Activated CD8-positive, alpha-beta memory T cell treated with anti-CD3 and anti-CD28 coated beads for 36 hours (primary cell): ENCODE measurements around the gene IGSF9B. TPM values are rescaled to one million over a fixed set of nuclear protein-coding genes. Genes with fewer than 3 reads are reported as not detected.
"Not testable (repeated sequence)": the region's sequence is repeated elsewhere in the genome, so short reads cannot be mapped to it uniquely, and the experiment has no call there.

Experiments used
- CTCF ChIA-PET: fragments of 350-600 bp; sonication (Branson Sonifier 250); formaldehyde crosslinking; loops from one replicate; lab custom pipeline; 2021; ENCODE audit warnings: antibody characterized with exemption; lab: Charles Lee
- POLR2A ChIA-PET: fragments of 350-600 bp; sonication (Branson Sonifier 250); formaldehyde crosslinking; loops from one replicate; lab custom pipeline; 2021; ENCODE audit warnings: antibody characterized with exemption; lab: Charles Lee
- total RNA-seq, 2 experiments: library from RNA; stranded (reverse); gene quantifications; one replicate each; pipeline ENCODE4 v1.2.3, GENCODE V29; 2021

The IGSF9B gene, protein sequence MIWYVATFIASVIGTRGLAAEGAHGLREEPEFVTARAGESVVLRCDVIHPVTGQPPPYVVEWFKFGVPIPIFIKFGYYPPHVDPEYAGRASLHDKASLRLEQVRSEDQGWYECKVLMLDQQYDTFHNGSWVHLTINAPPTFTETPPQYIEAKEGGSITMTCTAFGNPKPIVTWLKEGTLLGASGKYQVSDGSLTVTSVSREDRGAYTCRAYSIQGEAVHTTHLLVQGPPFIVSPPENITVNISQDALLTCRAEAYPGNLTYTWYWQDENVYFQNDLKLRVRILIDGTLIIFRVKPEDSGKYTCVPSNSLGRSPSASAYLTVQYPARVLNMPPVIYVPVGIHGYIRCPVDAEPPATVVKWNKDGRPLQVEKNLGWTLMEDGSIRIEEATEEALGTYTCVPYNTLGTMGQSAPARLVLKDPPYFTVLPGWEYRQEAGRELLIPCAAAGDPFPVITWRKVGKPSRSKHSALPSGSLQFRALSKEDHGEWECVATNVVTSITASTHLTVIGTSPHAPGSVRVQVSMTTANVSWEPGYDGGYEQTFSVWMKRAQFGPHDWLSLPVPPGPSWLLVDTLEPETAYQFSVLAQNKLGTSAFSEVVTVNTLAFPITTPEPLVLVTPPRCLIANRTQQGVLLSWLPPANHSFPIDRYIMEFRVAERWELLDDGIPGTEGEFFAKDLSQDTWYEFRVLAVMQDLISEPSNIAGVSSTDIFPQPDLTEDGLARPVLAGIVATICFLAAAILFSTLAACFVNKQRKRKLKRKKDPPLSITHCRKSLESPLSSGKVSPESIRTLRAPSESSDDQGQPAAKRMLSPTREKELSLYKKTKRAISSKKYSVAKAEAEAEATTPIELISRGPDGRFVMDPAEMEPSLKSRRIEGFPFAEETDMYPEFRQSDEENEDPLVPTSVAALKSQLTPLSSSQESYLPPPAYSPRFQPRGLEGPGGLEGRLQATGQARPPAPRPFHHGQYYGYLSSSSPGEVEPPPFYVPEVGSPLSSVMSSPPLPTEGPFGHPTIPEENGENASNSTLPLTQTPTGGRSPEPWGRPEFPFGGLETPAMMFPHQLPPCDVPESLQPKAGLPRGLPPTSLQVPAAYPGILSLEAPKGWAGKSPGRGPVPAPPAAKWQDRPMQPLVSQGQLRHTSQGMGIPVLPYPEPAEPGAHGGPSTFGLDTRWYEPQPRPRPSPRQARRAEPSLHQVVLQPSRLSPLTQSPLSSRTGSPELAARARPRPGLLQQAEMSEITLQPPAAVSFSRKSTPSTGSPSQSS (N-terminal part only)
- 10 to 100 TPM; 20.0 to 23.1 TPM for total RNA-seq

DNA sequence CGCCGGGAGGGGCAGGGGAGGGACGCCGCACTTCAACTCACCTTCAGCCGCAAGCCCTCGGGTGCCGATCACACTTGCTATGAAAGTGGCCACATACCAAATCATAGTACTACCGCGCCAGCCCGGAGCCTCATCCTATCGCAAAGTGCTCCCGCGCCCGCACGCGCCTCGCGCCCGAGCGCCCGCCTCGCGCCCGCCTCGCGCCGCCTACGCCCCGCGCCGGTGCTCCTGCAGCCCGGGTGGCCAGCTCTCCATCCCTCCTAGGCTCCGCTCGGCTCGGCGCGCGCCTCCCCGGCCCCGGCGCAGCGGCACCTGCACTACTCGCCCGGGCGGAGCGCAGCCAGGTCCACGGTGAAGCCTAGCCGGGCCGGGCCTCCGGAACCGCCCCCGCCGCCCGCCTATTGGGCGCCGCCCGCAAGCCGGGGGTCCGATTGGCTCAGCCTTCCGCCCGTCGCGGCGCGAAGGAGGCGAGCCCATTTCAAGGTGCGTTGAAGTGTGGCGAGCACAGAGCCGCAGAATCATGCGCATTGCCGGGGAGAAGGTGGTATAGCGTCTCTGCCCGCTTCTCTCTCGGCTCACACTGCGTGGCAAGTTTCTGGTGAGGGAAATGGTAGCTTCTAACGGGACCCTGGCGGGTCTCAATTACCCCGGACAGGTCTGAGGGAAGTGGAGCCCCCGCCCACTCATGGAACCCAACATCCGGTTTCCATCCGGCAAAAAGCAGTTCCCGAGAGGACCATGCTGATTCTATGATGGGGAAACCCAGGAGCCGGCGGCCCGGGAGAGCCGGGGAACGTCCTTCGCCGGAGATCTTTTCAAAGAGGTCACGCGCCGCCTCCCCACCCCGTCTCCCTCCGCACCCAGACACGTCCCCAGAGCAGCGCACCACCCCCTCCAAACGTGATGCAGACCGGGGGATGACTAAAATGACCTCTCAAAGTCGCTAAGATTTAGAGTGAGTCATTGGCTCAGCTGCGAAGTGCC is at the start of gene IGSF9B:
Gene IGSF9B (minus strand): TSS at position 319 of the 984 bp plus-strand sequence. CDS start 214 bp downstream, at position 105.
- ChIA-PET CTCF (interaction anchor here (3.5 to 3.8 kb wide), 2 partner anchors 9 to 29 kb away, joined by 12 to 20 read pairs; no protein-coding TSS in a partner anchor), POLR2A (interaction anchor here (1.0 to 2.8 kb wide), 2 partner anchors 10 to 12 kb away, joined by 3 to 15 read pairs; no protein-coding TSS in a partner anchor)

DNA sequence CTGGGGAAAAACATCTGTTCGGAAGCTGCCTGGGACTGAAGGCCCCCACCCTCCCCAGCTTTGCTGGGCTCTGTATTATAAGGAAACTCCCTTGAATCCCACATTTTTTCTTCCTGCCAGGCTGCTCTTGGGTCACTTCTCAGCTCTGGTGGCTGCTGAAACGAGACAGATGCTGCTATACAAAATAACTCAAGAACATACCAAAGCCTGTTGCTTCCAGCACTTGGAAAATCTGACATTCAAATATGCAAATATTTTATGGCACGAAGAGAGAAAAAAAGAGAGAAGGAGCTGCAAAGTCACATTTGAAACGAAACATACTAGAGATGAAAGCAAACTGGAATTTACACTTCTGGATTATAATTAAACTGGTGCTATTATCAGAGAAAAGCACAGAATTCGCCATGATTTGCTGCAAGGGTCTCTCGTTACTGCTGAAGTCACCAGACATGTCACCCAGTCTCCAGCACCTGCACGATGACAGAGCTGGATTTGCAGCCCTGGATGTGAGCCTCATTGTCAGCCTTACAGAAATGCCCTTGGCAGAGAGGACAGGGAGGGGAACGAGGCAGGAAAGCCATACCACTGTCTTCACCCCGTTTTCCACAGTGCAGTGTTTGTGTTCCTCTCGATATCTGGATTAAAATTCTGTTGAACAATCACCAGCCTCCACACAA is 47.9 kb upstream of the IGSF9B start:
- ChIA-PET POLR2A (no interaction called here), CTCF (no interaction called here)

DNA sequence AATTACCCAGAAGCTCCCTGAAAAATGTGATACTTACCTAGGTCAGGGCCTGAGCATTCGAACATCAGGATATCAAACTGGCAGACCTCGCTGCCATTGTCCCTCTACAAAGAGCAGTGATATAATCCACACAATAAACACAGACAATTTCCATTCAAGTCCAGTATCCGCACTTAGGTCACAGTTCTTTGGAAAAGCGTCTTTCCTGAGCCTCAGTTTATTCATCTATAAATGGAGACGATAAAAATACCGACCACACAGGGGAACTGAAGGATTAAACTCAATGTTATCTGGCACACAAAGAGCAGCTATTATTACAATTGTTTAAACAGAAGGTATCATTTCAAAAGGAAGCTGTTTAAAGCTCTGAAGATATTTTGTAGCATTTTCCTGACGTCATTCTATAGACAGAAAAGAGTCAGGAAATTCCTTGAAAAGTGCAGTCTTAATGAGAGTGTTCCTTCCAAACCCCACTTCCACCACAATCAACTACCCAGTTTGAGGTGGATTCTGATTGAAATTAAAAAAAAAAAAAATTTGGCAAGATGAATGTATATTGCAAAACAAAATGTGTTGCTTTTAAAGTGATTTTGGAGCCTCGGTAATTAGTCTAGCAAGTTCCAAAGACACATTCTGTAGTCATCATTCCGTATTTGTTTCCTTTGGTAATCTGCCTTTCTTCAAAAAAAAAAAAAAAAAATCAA is 47.2 kb upstream of the IGSF9B start:
- ChIA-PET POLR2A (no interaction called here), CTCF (no interaction called here)

DNA sequence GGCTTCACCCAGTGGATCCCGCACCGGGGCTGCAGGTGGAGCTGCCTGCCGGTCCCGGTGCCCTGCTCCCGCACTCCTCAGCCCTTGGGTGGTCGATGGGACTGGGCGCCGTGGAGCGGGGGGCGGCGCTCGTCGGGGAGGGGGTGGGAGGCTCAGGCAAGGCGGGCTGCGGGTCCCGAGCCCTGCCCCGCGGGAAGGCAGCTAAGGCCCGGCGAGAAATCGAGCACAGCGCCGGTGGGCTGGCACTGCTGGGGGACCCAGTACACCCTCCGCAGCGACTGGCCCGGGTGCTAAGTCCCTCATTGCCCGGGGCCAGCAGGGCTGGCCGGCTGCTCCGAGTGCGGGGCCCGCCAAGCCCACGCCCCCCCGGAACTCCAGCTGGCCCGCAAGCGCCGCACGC is 46.1 kb upstream of the IGSF9B start:
- CTCF ChIA-PET, POLR2A ChIA-PET: not testable (repeated sequence)

DNA sequence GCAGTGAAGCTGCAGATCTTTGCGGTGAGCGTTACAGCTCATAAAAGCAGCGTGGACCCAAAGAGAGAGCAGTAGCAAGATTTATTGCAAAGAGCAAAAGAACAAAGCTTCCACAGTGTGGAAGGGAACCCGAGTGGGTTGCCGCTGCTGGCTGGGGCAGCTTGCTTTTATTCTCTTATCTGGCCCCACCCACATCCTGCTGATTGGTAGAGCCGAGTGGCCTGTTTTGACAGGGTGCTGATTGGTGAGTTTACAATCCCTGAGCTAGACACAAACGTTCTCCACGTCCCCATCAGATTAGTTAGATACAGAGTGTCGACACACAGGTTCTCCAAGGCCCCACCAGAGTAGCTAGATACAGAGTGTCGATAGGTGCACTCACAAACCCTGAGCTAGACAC is 45.6 kb upstream of the IGSF9B start:
- POLR2A ChIA-PET, CTCF ChIA-PET: not testable (repeated sequence)

DNA sequence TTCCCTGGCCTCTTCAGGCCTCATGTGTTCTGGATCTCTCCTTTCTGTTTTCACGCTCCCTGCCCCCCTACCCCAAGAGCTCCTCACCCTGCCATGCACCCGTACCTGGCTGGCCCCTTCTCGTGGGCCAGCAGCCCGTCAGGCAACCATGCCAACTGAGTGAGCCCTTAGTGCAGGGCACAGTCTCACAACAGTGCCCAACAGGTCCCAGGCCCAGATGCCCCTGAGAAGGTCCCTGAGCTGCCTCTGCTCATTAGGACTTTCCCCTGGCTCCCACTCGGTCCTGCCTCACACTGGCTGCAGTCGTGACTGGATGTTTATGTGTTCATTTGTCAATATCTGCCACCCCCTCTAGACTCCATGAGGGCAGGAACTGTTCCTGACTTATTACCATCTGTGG is 44.8 kb upstream of the IGSF9B start:
- ChIA-PET POLR2A (no interaction called here), CTCF (no interaction called here)

DNA sequence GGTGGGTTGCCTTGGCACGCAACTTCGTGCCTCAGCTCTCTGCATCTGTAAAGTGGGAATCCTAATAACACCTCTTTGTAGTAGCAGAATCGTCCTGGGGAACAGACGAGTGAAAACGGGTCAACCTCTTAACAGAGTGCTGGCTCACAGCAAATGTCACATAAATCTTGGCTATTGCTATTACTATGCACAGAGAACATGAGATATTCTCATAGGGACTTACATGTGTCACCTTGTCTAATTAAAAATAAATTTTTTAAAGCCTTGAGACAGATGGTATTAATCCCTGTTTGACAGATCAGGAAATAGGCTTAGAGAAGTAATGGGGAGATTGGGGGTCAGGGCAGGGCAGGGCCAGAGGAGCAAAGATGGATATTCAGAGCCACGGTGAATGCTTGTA is 44.3 kb upstream of the IGSF9B start:
- ChIA-PET POLR2A (no interaction called here), CTCF (no interaction called here)

DNA sequence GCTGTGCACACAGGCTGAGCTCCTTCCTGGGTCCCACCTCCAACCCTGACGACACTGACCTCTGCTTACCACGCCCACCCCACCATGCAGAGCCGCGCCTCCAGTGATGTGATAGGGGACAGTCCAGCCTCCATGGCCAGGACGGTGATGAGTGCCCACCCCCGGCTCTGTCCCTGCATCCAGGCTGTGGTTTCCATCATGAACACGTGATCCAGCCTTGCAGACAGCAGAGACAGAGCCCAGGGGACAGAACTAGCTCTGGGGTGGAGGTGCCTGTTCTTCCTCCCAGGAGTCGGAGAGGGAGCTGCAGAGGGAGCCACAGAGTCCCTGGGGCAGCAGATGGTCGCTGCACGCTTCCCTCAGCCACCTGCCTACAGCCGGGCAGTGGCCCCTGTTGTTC is 42.6 kb upstream of the IGSF9B start:
- ChIA-PET CTCF (no interaction called here), POLR2A (no interaction called here)

DNA sequence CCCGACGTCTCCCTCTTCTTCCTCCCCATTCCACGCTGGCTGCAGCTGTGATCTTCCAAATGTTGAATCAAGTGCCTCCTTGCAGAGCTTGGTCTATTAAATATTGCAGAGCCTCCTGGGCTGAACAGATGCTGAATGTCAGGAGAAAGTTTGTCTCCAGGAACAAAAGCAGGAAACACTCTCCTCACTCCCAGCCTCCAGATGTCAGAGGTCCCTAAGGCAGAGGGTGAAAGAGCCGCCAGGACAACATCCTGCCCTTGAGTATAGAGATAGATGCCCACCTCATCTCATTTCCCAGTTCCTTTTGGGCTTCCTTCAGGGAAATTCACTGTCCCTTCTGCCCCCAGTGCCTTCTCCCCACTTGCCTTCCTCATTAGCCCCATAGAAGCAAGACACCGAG is 40.8 kb upstream of the IGSF9B start:
- CTCF ChIA-PET, result no interaction called here
- POLR2A ChIA-PET, result no interaction called here

DNA sequence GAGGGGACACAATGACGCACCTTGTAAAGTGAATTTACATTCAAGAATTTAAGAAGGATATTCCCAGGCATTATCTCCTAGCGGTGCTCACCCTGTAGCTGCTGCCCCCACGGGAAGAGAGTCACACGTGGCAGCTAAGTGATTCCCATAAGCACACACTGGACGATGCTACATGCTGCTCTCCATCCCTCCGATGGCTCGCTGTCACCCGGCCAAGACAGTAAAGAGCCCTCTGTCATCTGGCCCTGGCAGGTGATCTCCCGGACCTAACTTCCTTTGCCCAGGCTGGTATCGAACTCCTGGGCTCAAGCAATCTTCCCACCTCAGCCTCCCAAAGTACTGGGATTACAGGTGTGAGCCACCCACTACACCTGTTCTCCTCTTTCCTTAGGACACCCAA is 39.9 kb upstream of the IGSF9B start:
- CTCF ChIA-PET, result no interaction called here
- POLR2A ChIA-PET, result no interaction called here

DNA sequence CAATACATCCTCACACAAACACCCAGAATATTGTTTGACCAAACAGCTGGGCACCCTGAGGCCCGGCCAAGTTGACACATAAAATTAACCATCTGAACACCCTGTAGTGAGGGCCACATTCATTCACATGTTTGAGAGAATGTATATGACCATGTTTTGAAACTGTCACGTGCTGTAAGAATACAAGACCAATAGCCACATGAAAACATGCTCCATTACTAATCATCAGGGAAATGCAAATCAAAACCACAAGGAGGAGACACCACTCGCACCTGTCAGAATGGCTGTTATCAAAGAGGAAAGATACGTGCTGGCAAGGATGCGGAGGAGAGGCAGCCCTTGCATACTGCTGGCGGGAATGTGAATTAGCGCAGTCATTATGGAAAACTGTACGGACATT is 38.3 kb upstream of the IGSF9B start:
- POLR2A ChIA-PET, result no interaction called here
- CTCF ChIA-PET, result no interaction called here

DNA sequence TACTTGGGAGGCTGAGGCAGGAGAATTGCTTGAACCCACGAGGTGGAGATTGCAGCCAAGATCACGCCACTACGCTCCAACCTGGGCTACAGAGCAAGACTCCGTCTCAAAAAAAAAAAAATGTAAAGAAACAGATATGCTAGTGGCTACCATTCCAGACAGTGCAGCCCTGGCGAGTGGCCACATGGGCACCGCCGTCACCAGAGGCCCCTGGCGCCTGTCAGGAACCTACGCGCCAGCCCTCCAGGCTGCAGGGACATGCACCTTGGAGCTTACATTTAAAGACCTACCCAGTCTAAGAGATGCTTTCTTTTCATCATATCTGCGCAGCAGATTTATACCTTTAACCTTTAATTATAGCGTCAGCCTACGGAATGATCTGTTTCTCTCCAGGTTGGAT is 37.2 kb upstream of the IGSF9B start:
- ChIA-PET POLR2A (no interaction called here), CTCF (no interaction called here)

DNA sequence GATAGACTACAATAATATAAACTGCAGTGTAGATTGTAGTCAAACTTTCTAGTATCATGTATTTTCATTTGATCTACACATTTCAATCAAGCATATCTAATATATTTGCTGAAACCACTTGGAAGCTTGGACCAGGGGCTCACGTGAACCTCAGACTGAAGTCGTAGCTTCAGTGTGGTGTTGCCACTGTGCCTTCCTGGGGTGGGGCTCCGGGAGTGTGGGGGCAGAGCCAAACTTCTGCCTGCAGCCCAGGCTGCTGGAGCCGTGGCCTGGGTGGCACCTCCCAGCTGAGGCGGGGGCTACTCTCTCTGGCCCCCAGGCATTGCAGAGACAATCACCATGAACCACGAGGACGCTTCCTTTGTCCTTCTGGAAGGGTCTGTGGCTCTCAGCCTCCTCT is 36.3 kb upstream of the IGSF9B start:
- ChIA-PET POLR2A (no interaction called here), CTCF (interaction anchor here (0.6 kb wide), 1 partner anchor 144 kb away, joined by 3 read pairs; no protein-coding TSS in a partner anchor)

DNA sequence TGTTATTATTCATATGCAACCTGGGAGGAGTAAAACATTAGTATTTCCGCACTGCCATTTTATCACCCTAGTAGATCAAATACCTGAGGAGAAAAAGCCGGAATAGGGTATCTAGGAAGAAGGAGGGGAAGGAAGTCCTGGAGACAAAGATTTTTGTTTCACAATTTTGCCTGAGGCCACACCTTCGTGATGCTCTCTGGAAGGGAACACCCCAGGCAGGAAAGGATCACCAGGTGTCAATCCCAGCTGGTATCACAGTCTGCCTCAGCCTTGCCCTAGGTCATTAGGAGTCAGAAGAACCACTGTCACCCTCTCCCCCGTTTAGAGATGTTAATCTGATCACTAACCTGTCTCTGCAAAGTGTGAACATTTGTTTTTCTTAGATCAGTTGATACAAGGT is 35.4 kb upstream of the IGSF9B start:
- CTCF ChIA-PET, result no interaction called here
- POLR2A ChIA-PET, result no interaction called here

DNA sequence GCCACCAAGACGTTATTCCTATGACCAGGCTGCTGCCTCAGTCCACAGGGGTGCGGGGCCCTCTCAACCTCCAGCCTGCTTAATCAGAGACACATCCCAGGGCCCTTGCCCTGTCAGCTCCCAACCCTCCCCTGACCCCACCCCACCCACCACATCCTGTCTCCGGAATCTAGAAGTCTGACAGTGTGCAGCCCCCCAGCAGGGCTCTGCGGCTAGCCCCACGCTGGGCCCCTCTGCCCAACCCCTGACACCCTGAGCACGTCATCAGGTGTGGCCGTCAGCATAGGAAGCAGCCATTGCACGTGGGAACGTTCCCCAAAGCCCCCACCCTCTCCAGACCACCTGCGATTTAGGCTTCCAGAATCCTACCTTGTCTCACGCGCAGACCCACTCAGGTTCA is 34.3 kb upstream of the IGSF9B start:
- ChIA-PET CTCF (no interaction called here), POLR2A (interaction anchor here (0.5 kb wide), 1 partner anchor 278 kb away, joined by 3 read pairs; no protein-coding TSS in a partner anchor)

DNA sequence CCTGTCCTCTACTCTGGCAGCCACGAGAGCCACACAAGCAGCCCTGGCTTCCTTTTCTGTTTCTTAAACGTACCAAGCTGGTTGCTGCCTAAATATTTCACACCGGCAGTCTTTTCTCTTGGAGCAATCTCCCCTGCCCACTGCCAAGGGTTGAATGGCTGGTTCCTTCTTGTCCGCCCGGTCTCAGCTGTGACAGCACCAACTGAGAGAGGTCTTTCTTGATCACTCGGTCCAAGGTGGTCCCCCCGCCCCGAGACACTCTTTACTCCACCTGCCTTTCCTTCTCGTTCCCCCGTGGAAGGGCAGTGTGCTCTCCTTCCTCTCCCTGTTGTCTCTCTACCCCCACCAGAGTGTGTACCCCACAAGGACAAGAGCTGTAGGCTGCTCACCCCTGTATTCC is 33.7 kb upstream of the IGSF9B start:
- CTCF ChIA-PET, result no interaction called here
- POLR2A ChIA-PET, result no interaction called here

DNA sequence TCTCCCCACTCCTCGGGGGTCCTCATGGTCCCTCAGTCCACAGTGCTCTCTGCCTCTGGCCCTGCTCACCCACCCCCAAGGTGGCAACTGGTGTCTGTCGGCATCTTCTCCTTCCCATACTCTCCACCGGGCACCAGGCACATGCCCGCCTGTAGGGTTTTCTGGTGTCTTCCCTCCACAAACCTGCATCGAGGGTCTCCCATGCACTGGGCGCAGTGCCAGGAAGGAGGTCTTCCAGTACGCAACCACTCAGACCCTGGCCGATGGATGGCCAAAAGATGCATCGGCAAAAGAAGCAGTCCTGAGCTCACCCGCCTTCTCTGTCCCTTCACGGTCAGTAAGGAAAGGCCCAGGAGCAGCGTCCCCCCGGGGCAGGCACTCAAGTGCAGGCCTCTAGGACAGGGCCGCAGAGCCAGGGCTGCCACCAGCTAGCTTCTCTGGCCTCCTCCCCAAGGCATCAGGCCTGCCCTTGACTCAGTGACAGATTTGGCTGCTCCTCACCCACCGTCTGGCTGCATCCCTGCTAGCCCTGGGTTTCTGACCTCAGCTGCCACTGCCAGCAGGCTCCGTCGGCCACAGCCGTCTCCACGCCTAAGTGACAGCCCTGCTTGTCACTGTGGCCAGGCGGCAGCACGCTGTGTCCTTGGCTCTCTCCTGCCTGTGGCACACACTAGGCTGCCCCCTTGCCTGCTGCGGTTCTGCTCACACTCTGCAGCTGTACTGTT is 32.1 kb upstream of the IGSF9B start:
- ChIA-PET CTCF (no interaction called here), POLR2A (no interaction called here)
